ENCODE data around the gene ZNHIT1. TPM values are rescaled to one million over a fixed set of nuclear protein-coding genes. Genes with fewer than 3 reads are reported as not detected.

The ZNHIT1 gene
- 39.1 and 52.9 TPM in 2 replicates for total RNA-seq (ENCODE audit: low replicate concordance)

DNA sequence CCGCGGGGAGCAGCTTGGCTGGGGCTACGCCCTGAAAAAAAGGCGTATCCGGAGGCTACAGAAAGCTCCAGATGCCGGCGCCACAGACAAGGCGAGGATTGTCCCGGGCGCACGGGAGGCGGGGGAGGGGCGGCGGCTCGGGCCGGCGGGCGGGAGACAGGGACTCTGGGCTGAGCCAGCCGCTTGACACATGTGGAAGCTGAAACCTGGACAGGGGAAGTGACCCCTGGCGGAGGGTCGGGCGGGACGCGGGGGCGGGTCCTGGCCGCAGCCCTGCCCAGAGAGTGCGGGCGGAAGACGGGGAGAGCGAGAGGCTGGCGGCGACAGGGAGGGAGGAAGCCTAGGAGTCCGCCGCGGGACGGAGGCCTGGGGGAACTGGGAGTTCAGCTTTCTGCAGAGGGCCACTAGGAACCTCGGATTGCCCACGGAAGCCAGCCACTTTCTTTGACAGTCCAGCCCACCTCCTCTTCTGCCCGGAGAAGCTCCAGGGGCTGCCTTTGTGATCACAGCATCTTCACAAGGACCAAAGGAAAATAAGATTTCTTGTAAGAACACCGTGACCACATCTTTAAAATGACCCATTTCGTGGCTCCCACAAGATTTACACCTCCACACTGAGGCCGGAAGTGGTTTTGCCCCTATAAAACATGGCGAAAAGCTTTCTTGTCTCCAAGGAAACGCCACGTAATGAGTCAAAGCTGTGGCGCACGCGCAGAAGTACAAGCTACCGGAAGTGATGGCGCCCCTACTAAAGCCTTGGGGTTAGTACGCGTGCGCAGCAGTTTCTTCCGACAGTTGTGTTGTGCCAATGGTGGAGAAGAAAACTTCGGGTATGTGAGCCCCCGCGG lies at the start of gene ZNHIT1, which contains the start of gene PLOD3:
TSS of gene ZNHIT1 (plus strand) at position 778 of the 848 bp plus-strand sequence. CDS start at position 809, 31 bp downstream.
TSS of gene PLOD3 (minus strand) at position 194 of the 848 bp plus-strand sequence. CDS start 307 bp downstream, outside the sequence.
- H3K4me2 ChIP-seq, result peak within 1 kb of the TSS; percentile 99
- Mint-ChIP-seq H3K27ac (peak within 1 kb of the TSS; percentile 88), H3K4me3 (peak within 1 kb of the TSS; percentile 98), H3K9me3 (no peaks in the 10 kb centered on the region), H3K4me1 (peaks cover 30% of the 10 kb centered on the region), H3K27me3 (ENCODE audit: insufficient read depth, low read depth) (peaks cover 16% of the 10 kb centered on the region), H3K36me3 (no peaks in the 10 kb centered on the region)
- DNase-seq (ENCODE audit: low spot score), result peak; percentile 100
- no peaks in the 10 kb centered on the region for H3K36me3 ChIP-seq
- peak within 1 kb of the TSS; percentile 82 for H3K27ac ChIP-seq
- peak within 1 kb of the TSS; percentile 91 for H3K4me3 ChIP-seq
- H2AFZ ChIP-seq (replicated peaks), result peak within 1 kb of the TSS; percentile 92
- peaks cover 12% of the 10 kb centered on the region for H3F3A ChIP-seq (ENCODE audit: low read depth)
- no peaks in the 10 kb centered on the region for H3K9me3 ChIP-seq (ENCODE audit: low read depth)
- H3K79me2 ChIP-seq (ENCODE audit: low read depth), result peaks cover 34% of the 10 kb centered on the region
- H3K4me1 ChIP-seq, result peaks cover 8% of the 10 kb centered on the region
- peak within 1 kb of the TSS; percentile 66 for H3K9ac ChIP-seq
- H4K20me1 ChIP-seq (ENCODE audit: low read depth), result no peaks in the 10 kb centered on the region
- no peaks in the 10 kb centered on the region for H3K27me3 ChIP-seq
- TF ChIP-seq CTCF (IDR thresholded peaks at IDR 0.05) (peak; percentile 48), EZH2 (IDR thresholded peaks at IDR 0.05) (no peak), EZH2phosphoT487 (IDR thresholded peaks at IDR 0.05) (no peak)

- H3K27me3 Mint-ChIP-seq (ENCODE audit: insufficient read depth, low read depth), result peaks cover 78% of the 10 kb centered on the region
- Histone ChIP-seq H3K36me3 (no peaks in the 10 kb centered on the region), H4K20me1 (ENCODE audit: low read depth) (peaks cover 78% of the 10 kb centered on the region), H3K9ac (no peak overlapping the region), H3K79me2 (ENCODE audit: low read depth) (no peaks in the 10 kb centered on the region), H2AFZ (replicated peaks) (no peak overlapping the region), H3K9me3 (ENCODE audit: low read depth) (no peaks in the 10 kb centered on the region), H3K27me3 (peaks cover 100% of the 10 kb centered on the region), H3K4me3 (no peak overlapping the region), H3K4me1 (peaks cover 52% of the 10 kb centered on the region), H3F3A (ENCODE audit: low read depth) (peaks cover 15% of the 10 kb centered on the region), H3K4me2 (no peak overlapping the region), H3K27ac (no peak overlapping the region)
- no peak overlapping the region for H3K27ac Mint-ChIP-seq
- H3K4me3 Mint-ChIP-seq, result no peak overlapping the region
- peaks cover 66% of the 10 kb centered on the region for H3K4me1 Mint-ChIP-seq
- TF ChIP-seq EZH2 (IDR thresholded peaks at IDR 0.05) (no peak), CTCF (IDR thresholded peaks at IDR 0.05) (no peak), EZH2phosphoT487 (IDR thresholded peaks at IDR 0.05) (no peak)
- DNase-seq (ENCODE audit: low spot score), result no peak
- H3K9me3 Mint-ChIP-seq, result no peaks in the 10 kb centered on the region
- H3K36me3 Mint-ChIP-seq, result no peaks in the 10 kb centered on the region
Measured at GRCh38 chr7:101168412-101169049, 49.4 kb upstream of the ZNHIT1 start.

GRCh38 chr7:101169110-101169837 lies 48.7 kb upstream of the ZNHIT1 start:
- Histone ChIP-seq H3K9ac (no peak overlapping the region), H3K36me3 (no peaks in the 10 kb centered on the region), H3K4me3 (no peak overlapping the region), H3K27me3 (peaks cover 100% of the 10 kb centered on the region), H3K9me3 (ENCODE audit: low read depth) (no peaks in the 10 kb centered on the region), H3K79me2 (ENCODE audit: low read depth) (no peaks in the 10 kb centered on the region), H3F3A (ENCODE audit: low read depth) (peaks cover 14% of the 10 kb centered on the region), H3K27ac (no peak overlapping the region), H3K4me1 (peaks cover 47% of the 10 kb centered on the region), H4K20me1 (ENCODE audit: low read depth) (peaks cover 78% of the 10 kb centered on the region), H2AFZ (replicated peaks) (no peak overlapping the region), H3K4me2 (no peak overlapping the region)
- H3K4me3 Mint-ChIP-seq, result peak overlapping the region; percentile 80
- H3K27me3 Mint-ChIP-seq (ENCODE audit: insufficient read depth, low read depth), result peaks cover 84% of the 10 kb centered on the region
- TF ChIP-seq EZH2phosphoT487 (IDR thresholded peaks at IDR 0.05) (no peak), CTCF (IDR thresholded peaks at IDR 0.05) (no peak), EZH2 (IDR thresholded peaks at IDR 0.05) (no peak)
- no peaks in the 10 kb centered on the region for H3K9me3 Mint-ChIP-seq
- DNase-seq (ENCODE audit: low spot score), result no peak
- H3K4me1 Mint-ChIP-seq, result peaks cover 70% of the 10 kb centered on the region
- no peaks in the 10 kb centered on the region for H3K36me3 Mint-ChIP-seq
- H3K27ac Mint-ChIP-seq, result no peak overlapping the region
